Uterus (tissue), 2 donors: ENCODE measurements around the gene CACNA1C.

ENCODE experiments used
- POLR2A ChIP-seq, 2 donors: fragments of 450-650 bp; IDR thresholded peaks; one replicate each; pipeline ENCODE4 v1.6.1; 2016; ENCODE audit warnings: antibody characterized with exemption in 2 of 2, mild to moderate bottlenecking in 1 of 2, moderate library complexity in 1 of 2
- TF ChIP-seq, protein P1 (sequence below), 4 experiments: fragments of 200-600 bp in 2 of 4; fragments of 450-650 bp in 2 of 4; sonication (generic) in 2 of 4; IDR thresholded peaks; one replicate each; pipeline ENCODE4 v1.5.1; 2016 to 2019; ENCODE audit warnings: antibody characterized with exemption in 4 of 4, mild to moderate bottlenecking in 2 of 4, moderate library complexity in 1 of 4

DNA sequence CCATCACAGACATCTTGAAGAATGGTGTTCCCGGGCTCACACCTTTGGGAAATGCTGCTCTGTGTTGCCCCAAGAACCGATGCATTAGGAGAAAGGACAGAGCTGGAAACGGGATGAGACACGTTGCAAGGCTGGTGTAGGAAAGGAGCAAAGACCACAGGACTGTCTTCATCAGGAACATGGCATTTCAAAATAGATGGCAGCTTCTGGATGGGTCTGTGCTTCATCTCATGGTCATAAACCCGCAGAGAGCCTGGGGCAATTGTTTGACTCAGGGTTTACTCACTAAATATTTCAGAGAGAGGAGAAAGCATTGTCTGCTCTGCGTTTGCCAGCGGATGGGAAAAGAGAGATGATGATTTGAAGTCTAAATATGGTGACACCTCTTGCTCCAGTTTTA is 76.3 kb downstream of the CACNA1C start:
- TF ChIP-seq, protein P1, sequence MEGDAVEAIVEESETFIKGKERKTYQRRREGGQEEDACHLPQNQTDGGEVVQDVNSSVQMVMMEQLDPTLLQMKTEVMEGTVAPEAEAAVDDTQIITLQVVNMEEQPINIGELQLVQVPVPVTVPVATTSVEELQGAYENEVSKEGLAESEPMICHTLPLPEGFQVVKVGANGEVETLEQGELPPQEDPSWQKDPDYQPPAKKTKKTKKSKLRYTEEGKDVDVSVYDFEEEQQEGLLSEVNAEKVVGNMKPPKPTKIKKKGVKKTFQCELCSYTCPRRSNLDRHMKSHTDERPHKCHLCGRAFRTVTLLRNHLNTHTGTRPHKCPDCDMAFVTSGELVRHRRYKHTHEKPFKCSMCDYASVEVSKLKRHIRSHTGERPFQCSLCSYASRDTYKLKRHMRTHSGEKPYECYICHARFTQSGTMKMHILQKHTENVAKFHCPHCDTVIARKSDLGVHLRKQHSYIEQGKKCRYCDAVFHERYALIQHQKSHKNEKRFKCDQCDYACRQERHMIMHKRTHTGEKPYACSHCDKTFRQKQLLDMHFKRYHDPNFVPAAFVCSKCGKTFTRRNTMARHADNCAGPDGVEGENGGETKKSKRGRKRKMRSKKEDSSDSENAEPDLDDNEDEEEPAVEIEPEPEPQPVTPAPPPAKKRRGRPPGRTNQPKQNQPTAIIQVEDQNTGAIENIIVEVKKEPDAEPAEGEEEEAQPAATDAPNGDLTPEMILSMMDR (IDR thresholded peaks at IDR 0.05): no peak
- TF ChIP-seq POLR2A (IDR thresholded peaks at IDR 0.05): no peak
